K562 (cell line): ENCODE results near the gene WDR88. TPM values are rescaled to one million over a fixed set of nuclear protein-coding genes. Genes with fewer than 3 reads are reported as not detected.

ENCODE experiments used
- ATAC-seq: fragments of 200-7000 bp; cut with Tn5 transposase; 3 replicates; pipeline ENCODE4 v1.9.1; 2020; ENCODE audit warnings: moderate library complexity
- BruUV-seq: library from RNA; stranded (reverse); fragments of 400-500 nt; replicated peaks from 2 replicates; lab custom pipeline; 2021; lab: Mats Ljungman, UMichigan
- CTCF ChIA-PET: fragments of 300-600 bp; formaldehyde crosslinking; extraction: SDS; loops from one replicate; lab custom pipeline; 2021; ENCODE audit warnings: low intra/inter-chr PET ratio; lab: Yijun Ruan, JAX
- POLR2A ChIA-PET: fragments of 300-600, 350-650 bp; sonication (Branson Sonifier 250); formaldehyde crosslinking; extraction: SDS; loops from one replicate; lab custom pipeline; 2021; ENCODE audit warnings: antibody characterized with exemption, inconsistent platforms; lab: Yijun Ruan, JAX
- DNase-seq, 4 experiments: peaks; one replicate each; pipeline versions ENCODE4 v3.0.0 to v3.0.0-alpha.2; 2011 to 2018; ENCODE audit warnings: low spot score in 3 of 4, mixed read lengths in 3 of 4; ENCODE audit errors: extremely low read depth in 1 of 4
- FAIRE-seq: peaks from 2 replicates; lab custom pipeline; 2011; peaks lifted over from hg19 to GRCh38; lab: Jason Lieb, UNC
- H2AFZ ChIP-seq: 2 replicates; pipeline ENCODE4 v1.6.0; 2011; ENCODE audit warnings: low read depth, low read length, control low read depth, inconsistent platforms
- H3K27ac ChIP-seq: fragments of 200-600 bp; 3 replicates; pipeline ENCODE4 v1.8.0; 2011; ENCODE audit warnings: low read depth, mild to moderate bottlenecking, control low read depth, inconsistent platforms, low read length, moderate library complexity, mixed read lengths; ENCODE audit errors: extremely low read depth
- H3K27me3 ChIP-seq, 2 experiments: fragments of 300-600 bp in 1 of 2; 2 replicates in 1 of 2; 3 replicates in 1 of 2; pipeline versions ENCODE4 v1.6.0 to v1.8.0; 2011; ENCODE audit warnings: inconsistent platforms in 2 of 2, low read length in 2 of 2, mild to moderate bottlenecking in 1 of 2, mixed read lengths in 1 of 2, moderate library complexity in 1 of 2; ENCODE audit not compliant: control insufficient read depth in 2 of 2, insufficient read depth in 2 of 2
- H3K36me3 ChIP-seq: fragments of 300-600 bp; 3 replicates; pipeline ENCODE4 v1.8.0; 2011; ENCODE audit warnings: mild to moderate bottlenecking, low read length, inconsistent platforms; ENCODE audit not compliant: control insufficient read depth, insufficient read depth
- H3K4me1 ChIP-seq, 2 experiments: fragments of 200-600 bp in 1 of 2; replicated peaks in 1 of 2; 2 replicates in 1 of 2; 3 replicates in 1 of 2; pipeline versions ENCODE4 v1.5.1 to v1.8.0; 2011; ENCODE audit warnings: inconsistent platforms in 2 of 2, low read length in 2 of 2, mild to moderate bottlenecking in 1 of 2, mixed read lengths in 1 of 2, moderate library complexity in 1 of 2; ENCODE audit not compliant: control insufficient read depth in 2 of 2, insufficient read depth in 2 of 2
- H3K4me2 ChIP-seq: 2 replicates; pipeline ENCODE4 v1.6.1; 2011; ENCODE audit warnings: low read length, control low read depth, inconsistent platforms, mixed read lengths; ENCODE audit not compliant: insufficient read depth
- H3K4me3 ChIP-seq: fragments of 200-600 bp; sonication (generic), shearing (Covaris generic); 2 replicates; pipeline ENCODE4 v1.5.1; 2016; ENCODE audit warnings: control low read depth, inconsistent platforms
- H3K79me2 ChIP-seq: fragments of 200-600 bp; 3 replicates; pipeline ENCODE4 v1.8.0; 2011; ENCODE audit warnings: low read length, inconsistent platforms; ENCODE audit not compliant: control insufficient read depth, insufficient read depth
- H3K9ac ChIP-seq, 2 experiments: 2 replicates each; pipeline versions ENCODE4 v1.6.0 to v1.6.1; 2011; ENCODE audit warnings: low read depth in 2 of 2, low read length in 2 of 2, control low read depth in 1 of 2, inconsistent platforms in 1 of 2, mild to moderate bottlenecking in 1 of 2, mixed read lengths in 1 of 2; ENCODE audit not compliant: insufficient read depth in 1 of 2
- H3K9me1 ChIP-seq: one replicate; pipeline ENCODE4 v1.6.0; 2011; ENCODE audit warnings: inconsistent platforms, mild to moderate bottlenecking, low read length, moderate library complexity; ENCODE audit not compliant: control insufficient read depth, insufficient read depth
- H3K9me3 ChIP-seq: replicated peaks from 2 replicates; pipeline ENCODE4 v1.5.1; 2011; ENCODE audit warnings: low read depth, low read length, inconsistent platforms; ENCODE audit not compliant: control insufficient read depth, insufficient read depth
- H4K20me1 ChIP-seq: replicated peaks from 2 replicates; pipeline ENCODE4 v1.6.1; 2011; ENCODE audit warnings: low read length, inconsistent platforms, mixed read lengths; ENCODE audit not compliant: control insufficient read depth, insufficient read depth
- CHD1 ChIP-seq: fragments of 200-600 bp; sonication (generic); IDR thresholded peaks from one replicate; pipeline ENCODE4 v1.6.1; 2012; ENCODE audit warnings: mild to moderate bottlenecking, moderate library complexity, low read length, inconsistent platforms
- GATAD2A ChIP-seq: fragments of 450-650 bp; IDR thresholded peaks from 2 replicates; pipeline ENCODE4 v1.6.1; 2017
- MBD2 ChIP-seq: sonication (generic); IDR thresholded peaks from 2 replicates; pipeline ENCODE4 v1.6.1; 2016; ENCODE audit warnings: low read depth, borderline replicate concordance
- NFIC ChIP-seq: fragments of 450-650 bp; IDR thresholded peaks from 2 replicates; pipeline ENCODE4 v1.6.1; 2017; ENCODE audit warnings: mild to moderate bottlenecking, inconsistent platforms
- PCBP1 ChIP-seq: fragments of 200-400 bp; formaldehyde crosslinking; IDR thresholded peaks from 2 replicates; pipeline ENCODE4 v1.6.1; 2018; ENCODE audit warnings: mild to moderate bottlenecking, low read depth, low read length; ENCODE audit not compliant: poor library complexity, severe bottlenecking
- POLR2A ChIP-seq: fragments of 450-650 bp; conservative IDR thresholded peaks from 2 replicates; pipeline ENCODE4 v1.6.1; 2016
- SAFB ChIP-seq: fragments of 200-400 bp; formaldehyde crosslinking; IDR thresholded peaks from 2 replicates; pipeline ENCODE4 v1.6.1; 2017; ENCODE audit warnings: low read depth, low read length, borderline replicate concordance
- SP2 ChIP-seq: IDR thresholded peaks from 2 replicates; pipeline ENCODE4 v1.6.1; 2011; ENCODE audit warnings: mild to moderate bottlenecking, low read depth, low read length, moderate library complexity; ENCODE audit not compliant: poor library complexity, severe bottlenecking; ENCODE audit errors: extremely low read depth
- ZBTB1 ChIP-seq: sonication (generic); formaldehyde crosslinking; IDR thresholded peaks from 2 replicates; pipeline ENCODE4 v1.8.1; 2023; ENCODE audit warnings: missing genetic modification reagents, low read depth, mild to moderate bottlenecking, borderline replicate concordance
- WGBS: fragments of 100-300 bp; shearing (Covaris generic); methylation state at CpG from one replicate; pipeline ENCODE4 v1.1.6; 2016; ENCODE audit warnings: low coverage, mixed read lengths; ENCODE audit not compliant: insufficient coverage; ENCODE audit errors: missing lambda C conversion rate; 5-methylcytosine and 5-hydroxymethylcytosine counted together
- in situ Hi-C: fragments of 300-500 bp; cut with MboI; formaldehyde crosslinking; loops from 4 replicates; pipeline ENCODE4 v1.15.0; 2018; ENCODE audit warnings: inconsistent platforms, mixed read lengths
- intact Hi-C: fragments of 100-400 bp; cut with micrococcal nuclease; formaldehyde crosslinking; loops from 2 replicates; pipeline ENCODE4 v1.14.2; 2022
- polyA plus RNA-seq, 8 experiments: library from polyadenylated mRNA; depleted of rRNA in 4 of 8; stranded (reverse) in 5 of 8; unstranded in 3 of 8; fragments of >200 nt; fragmentation: Nextera tagmentation in 2 of 8; fragmentation: Illumina TruSeq in 1 of 8; extraction: Ambion mirVana in 2 of 8; extraction: Trizol in 1 of 8; gene quantifications; 2 replicates each; pipeline versions ENCODE4 v1.2.1 to v1.2.3, GENCODE V29; 2011 to 2014; ENCODE audit warnings: inconsistent platforms in 1 of 8, missing spikeins in 1 of 8
- total RNA-seq, 7 experiments: library from RNA; depleted of rRNA in 6 of 7; stranded (reverse); fragments of >200 nt in 6 of 7; fragmentation: Illumina TruSeq in 2 of 7; extraction: Trizol in 2 of 7; gene quantifications; 2 replicates each; pipeline versions ENCODE4 v1.2.1 to v1.2.3, GENCODE V29; 2011 to 2021; ENCODE audit warnings: low replicate concordance in 1 of 7
- TF ChIP-seq, protein P1 (sequence below): fragments of 450-650 bp; IDR thresholded peaks from 2 replicates; pipeline ENCODE4 v1.6.1; 2016
- TF ChIP-seq, protein P2 (sequence below): fragments of 250-450 bp; sonication (Bioruptor Pico); IDR thresholded peaks from 2 replicates; pipeline ENCODE4 v1.4.0; 2020; ENCODE audit warnings: mild to moderate bottlenecking, moderate library complexity
- TF ChIP-seq, protein P3 (sequence below): sonication (generic); formaldehyde crosslinking; IDR thresholded peaks from 2 replicates; pipeline ENCODE4 v1.8.1; 2022; ENCODE audit warnings: missing genetic modification reagents
- TF ChIP-seq, protein P4 (sequence below): fragments of 150-350 bp; conservative IDR thresholded peaks from 2 replicates; pipeline ENCODE4 v1.6.1; 2014; ENCODE audit warnings: low read length
- TF ChIP-seq, protein P5 (sequence below): fragments of 450-650 bp; IDR thresholded peaks from one replicate; pipeline ENCODE4 v1.6.1; 2018; ENCODE audit warnings: mild to moderate bottlenecking, moderate library complexity; ENCODE audit not compliant: partially characterized antibody

Gene WDR88
- total and polyA plus RNA-seq, 9 of the 15 experiments (the other 6 are each of a cell fraction or from before 2014, with no cell fraction given), result 0.03 to 0.04 TPM; not detected in 7

DNA sequence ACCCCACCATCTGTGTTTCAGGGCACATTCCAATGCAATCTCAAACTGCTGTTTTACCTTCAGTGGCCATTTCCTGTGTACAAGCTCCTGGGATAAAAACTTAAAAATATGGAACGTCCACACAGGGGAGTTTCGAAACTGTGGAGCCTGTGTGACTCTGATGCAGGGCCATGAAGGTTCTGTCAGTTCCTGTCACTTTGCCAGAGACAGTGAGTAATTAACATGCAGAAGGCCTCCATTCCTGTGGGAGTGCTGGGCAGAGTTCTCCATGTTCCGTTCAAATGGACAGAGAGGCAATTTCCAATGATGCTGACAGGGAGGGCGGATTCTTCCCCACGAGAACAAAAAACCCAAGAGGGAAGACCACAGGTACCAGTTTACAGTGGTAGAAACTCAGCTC, 24.4 kb downstream of the WDR88 start (continued):
- TF ChIP-seq, protein P1, sequence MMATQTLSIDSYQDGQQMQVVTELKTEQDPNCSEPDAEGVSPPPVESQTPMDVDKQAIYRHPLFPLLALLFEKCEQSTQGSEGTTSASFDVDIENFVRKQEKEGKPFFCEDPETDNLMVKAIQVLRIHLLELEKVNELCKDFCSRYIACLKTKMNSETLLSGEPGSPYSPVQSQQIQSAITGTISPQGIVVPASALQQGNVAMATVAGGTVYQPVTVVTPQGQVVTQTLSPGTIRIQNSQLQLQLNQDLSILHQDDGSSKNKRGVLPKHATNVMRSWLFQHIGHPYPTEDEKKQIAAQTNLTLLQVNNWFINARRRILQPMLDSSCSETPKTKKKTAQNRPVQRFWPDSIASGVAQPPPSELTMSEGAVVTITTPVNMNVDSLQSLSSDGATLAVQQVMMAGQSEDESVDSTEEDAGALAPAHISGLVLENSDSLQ, result peak; percentile 55
- TF ChIP-seq, protein P2, sequence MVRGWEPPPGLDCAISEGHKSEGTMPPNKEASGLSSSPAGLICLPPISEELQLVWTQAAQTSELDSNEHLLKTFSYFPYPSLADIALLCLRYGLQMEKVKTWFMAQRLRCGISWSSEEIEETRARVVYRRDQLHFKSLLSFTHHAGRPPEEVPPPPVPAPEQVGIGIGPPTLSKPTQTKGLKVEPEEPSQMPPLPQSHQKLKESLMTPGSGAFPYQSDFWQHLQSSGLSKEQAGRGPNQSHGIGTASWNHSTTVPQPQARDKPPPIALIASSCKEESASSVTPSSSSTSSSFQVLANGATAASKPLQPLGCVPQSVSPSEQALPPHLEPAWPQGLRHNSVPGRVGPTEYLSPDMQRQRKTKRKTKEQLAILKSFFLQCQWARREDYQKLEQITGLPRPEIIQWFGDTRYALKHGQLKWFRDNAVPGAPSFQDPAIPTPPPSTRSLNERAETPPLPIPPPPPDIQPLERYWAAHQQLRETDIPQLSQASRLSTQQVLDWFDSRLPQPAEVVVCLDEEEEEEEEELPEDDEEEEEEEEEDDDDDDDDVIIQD (CRISPR knock-in tag), result no peak
- TF ChIP-seq, protein P3, sequence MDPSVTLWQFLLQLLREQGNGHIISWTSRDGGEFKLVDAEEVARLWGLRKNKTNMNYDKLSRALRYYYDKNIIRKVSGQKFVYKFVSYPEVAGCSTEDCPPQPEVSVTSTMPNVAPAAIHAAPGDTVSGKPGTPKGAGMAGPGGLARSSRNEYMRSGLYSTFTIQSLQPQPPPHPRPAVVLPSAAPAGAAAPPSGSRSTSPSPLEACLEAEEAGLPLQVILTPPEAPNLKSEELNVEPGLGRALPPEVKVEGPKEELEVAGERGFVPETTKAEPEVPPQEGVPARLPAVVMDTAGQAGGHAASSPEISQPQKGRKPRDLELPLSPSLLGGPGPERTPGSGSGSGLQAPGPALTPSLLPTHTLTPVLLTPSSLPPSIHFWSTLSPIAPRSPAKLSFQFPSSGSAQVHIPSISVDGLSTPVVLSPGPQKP, result no peak
- TF ChIP-seq NFIC (peak; percentile 35), SP2 (no peak)

DNA sequence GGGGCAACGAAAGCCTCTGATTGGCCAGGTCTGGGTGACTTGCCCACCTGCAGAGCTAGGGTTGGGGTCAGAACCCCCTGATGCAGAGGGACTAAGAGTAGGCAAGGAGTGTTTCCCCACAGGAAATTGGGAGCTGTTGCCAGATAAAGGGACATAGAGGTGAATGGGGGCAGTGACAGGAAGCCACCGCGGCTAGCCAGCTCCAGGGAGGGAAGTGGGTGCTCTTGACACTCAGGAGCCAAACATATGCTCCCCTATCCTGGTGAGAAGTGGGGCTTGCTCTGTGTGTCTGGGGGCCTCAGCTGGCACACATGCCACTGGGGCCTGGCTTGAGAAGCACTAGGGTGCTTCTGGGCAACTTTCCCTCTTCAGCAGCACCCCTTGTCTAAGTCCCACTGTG, 26.0 kb downstream of the WDR88 start:
- peak overlapping the region in 1 of 2 experiments; percentile 35; a peak in 1 of 4 replicates for H3K9ac ChIP-seq
- no peak overlapping the region for H3K4me2 ChIP-seq
- no peak for DNase-seq
- BruUV-seq, result no TSS peak
- ChIA-PET POLR2A (interaction anchor here (1.4 kb wide), 1 partner anchor 18 kb away, joined by 6 read pairs; no protein-coding TSS in a partner anchor), CTCF (no interaction called here)
- WGBS, result 8% methylated on average over 3 of the region's 3 CpGs
- no peaks in the 10 kb centered on the region for H4K20me1 ChIP-seq
- no peak for FAIRE-seq
- no peaks in the 10 kb centered on the region for H3K9me1 ChIP-seq
- H3K27me3 ChIP-seq, result no peaks in the 10 kb centered on the region
- no peak overlapping the region; the same call in 1 of the 2 replicates for H2AFZ ChIP-seq
- H3K4me3 ChIP-seq, result no peak overlapping the region
- H3K4me1 ChIP-seq, result no peaks in the 10 kb centered on the region; a peak in 1 of 5 replicates
- intact Hi-C loops, result no loop called here
- H3K36me3 ChIP-seq, result no peaks in the 10 kb centered on the region
- no peaks in the 10 kb centered on the region for H3K79me2 ChIP-seq
- H3K9me3 ChIP-seq, result no peaks in the 10 kb centered on the region
- in situ Hi-C loops, result no loop called here
- ATAC-seq, result no peak
- H3K27ac ChIP-seq, result no peak overlapping the region
- TF ChIP-seq ZBTB1 (CRISPR knock-in tag) (no peak), POLR2A (no peak), GATAD2A (no peak), PCBP1 (no peak), CHD1 (no peak), SAFB (no peak), MBD2 (no peak)
- TF ChIP-seq, protein P4, sequence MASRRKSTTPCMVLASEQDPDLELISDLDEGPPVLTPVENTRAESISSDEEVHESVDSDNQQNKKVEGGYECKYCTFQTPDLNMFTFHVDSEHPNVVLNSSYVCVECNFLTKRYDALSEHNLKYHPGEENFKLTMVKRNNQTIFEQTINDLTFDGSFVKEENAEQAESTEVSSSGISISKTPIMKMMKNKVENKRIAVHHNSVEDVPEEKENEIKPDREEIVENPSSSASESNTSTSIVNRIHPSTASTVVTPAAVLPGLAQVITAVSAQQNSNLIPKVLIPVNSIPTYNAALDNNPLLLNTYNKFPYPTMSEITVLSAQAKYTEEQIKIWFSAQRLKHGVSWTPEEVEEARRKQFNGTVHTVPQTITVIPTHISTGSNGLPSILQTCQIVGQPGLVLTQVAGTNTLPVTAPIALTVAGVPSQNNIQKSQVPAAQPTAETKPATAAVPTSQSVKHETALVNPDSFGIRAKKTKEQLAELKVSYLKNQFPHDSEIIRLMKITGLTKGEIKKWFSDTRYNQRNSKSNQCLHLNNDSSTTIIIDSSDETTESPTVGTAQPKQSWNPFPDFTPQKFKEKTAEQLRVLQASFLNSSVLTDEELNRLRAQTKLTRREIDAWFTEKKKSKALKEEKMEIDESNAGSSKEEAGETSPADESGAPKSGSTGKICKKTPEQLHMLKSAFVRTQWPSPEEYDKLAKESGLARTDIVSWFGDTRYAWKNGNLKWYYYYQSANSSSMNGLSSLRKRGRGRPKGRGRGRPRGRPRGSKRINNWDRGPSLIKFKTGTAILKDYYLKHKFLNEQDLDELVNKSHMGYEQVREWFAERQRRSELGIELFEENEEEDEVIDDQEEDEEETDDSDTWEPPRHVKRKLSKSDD, result no peak
- TF ChIP-seq, protein P5, sequence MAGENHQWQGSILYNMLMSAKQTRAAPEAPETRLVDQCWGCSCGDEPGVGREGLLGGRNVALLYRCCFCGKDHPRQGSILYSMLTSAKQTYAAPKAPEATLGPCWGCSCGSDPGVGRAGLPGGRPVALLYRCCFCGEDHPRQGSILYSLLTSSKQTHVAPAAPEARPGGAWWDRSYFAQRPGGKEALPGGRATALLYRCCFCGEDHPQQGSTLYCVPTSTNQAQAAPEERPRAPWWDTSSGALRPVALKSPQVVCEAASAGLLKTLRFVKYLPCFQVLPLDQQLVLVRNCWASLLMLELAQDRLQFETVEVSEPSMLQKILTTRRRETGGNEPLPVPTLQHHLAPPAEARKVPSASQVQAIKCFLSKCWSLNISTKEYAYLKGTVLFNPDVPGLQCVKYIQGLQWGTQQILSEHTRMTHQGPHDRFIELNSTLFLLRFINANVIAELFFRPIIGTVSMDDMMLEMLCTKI, result no peak
